ENCODE data around the gene ABCC6. TPM values are rescaled to one million over a fixed set of nuclear protein-coding genes. Genes with fewer than 3 reads are reported as not detected.

ABCC6 gene
- total and polyA plus RNA-seq, 2 donors from 2014 or later, result 7.5 to 54.5 TPM

DNA sequence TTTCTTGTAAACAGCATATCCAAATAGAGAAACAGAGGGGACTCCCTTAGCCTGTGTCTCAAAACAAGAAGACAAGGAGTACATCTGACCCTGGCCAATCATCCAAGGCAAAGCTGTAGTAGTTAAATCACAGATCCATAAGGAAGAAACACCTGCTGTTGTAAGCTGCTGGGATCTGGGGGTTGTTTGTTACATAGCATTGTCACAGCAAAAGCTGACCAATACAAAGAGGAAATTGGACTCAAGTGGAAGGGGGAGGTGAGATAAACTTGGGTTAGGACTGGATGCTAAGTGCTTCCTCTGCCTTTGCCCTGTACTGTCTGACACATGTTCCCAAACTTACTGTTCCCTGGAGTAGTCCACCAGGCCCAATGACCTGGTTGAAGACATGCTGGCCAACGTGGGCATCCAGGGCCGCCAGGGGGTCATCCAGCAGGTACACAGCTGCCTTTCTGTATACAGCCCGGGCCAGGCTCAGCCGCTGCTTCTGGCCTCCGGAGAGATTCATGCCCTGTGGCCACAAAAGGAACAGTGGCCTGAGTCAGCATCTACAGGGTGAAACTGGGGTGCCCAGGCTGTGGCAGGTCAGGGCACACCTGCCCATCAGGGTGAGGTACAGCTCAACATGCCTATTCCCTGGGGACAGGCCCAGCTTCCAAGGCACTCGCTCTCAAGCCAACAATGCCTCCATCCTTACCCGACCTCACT, 44.7 kb downstream of the ABCC6 start:
- H3K27ac ChIP-seq (ENCODE audit: low read depth in 2 of 2, low read length in 2 of 2), result no peak overlapping the region
- intact Hi-C loops (cut with DNase I), result no loop called here
- no peak overlapping the region for H3K9ac ChIP-seq (ENCODE audit: low read length in 3 of 3)
- H3K4me3 ChIP-seq (ENCODE audit: low read length in 3 of 3), result no peak overlapping the region
- no peaks in the 10 kb centered on the region for H3K9me3 ChIP-seq (ENCODE audit: control insufficient read depth in 2 of 3, insufficient read depth in 1 of 3, low read length in 3 of 3)
- H3K4me1 ChIP-seq (ENCODE audit: control insufficient read depth in 2 of 3, insufficient read depth in 2 of 3, low read depth in 1 of 3, low read length in 3 of 3), result no peaks in the 10 kb centered on the region
- peaks cover 0 to 47% (median 22%) of the 10 kb centered on the region in 3 donors for H3K36me3 ChIP-seq (ENCODE audit: control insufficient read depth in 2 of 3, insufficient read depth in 3 of 3, low read length in 3 of 3)
- TF ChIP-seq, protein P1, sequence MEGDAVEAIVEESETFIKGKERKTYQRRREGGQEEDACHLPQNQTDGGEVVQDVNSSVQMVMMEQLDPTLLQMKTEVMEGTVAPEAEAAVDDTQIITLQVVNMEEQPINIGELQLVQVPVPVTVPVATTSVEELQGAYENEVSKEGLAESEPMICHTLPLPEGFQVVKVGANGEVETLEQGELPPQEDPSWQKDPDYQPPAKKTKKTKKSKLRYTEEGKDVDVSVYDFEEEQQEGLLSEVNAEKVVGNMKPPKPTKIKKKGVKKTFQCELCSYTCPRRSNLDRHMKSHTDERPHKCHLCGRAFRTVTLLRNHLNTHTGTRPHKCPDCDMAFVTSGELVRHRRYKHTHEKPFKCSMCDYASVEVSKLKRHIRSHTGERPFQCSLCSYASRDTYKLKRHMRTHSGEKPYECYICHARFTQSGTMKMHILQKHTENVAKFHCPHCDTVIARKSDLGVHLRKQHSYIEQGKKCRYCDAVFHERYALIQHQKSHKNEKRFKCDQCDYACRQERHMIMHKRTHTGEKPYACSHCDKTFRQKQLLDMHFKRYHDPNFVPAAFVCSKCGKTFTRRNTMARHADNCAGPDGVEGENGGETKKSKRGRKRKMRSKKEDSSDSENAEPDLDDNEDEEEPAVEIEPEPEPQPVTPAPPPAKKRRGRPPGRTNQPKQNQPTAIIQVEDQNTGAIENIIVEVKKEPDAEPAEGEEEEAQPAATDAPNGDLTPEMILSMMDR (IDR thresholded peaks at IDR 0.05; ENCODE audit: borderline replicate concordance, extremely low read depth, insufficient read depth), result no peak
- no peaks in the 10 kb centered on the region for H3K27me3 ChIP-seq (ENCODE audit: control insufficient read depth, insufficient read depth, low read length)
- DNase-seq, result no peak
- no peak for FAIRE-seq

DNA sequence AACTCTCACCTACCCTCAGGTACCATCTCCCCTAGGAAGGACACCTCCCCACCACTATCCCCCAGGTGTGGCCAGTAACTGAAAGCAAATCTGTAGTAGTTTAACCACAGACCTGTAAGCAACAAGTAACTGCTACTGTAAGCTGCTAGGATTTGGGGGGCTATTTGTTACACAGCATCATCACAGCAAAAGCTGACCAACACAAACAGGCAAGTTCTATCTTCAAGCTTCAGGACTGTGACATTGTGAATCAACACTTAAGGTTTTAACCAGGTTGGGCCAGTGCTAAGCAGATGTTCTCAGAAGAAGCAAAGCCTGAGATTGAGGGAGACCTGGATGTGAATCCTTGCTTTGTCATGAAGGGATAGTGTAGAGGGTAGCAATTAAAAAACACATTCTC, 47.0 kb downstream of the ABCC6 start:
- Histone ChIP-seq H3K4me3 (ENCODE audit: low read length in 3 of 3) (no peak overlapping the region), H3K27ac (ENCODE audit: low read depth in 2 of 2, low read length in 2 of 2) (no peak overlapping the region), H3K27me3 (ENCODE audit: control insufficient read depth, insufficient read depth, low read length) (no peaks in the 10 kb centered on the region), H3K4me1 (ENCODE audit: control insufficient read depth in 2 of 3, insufficient read depth in 2 of 3, low read depth in 1 of 3, low read length in 3 of 3) (no peaks in the 10 kb centered on the region), H3K36me3 (ENCODE audit: control insufficient read depth in 2 of 3, insufficient read depth in 3 of 3, low read length in 3 of 3) (peaks cover 0 to 47% (median 24%) of the 10 kb centered on the region in 3 donors), H3K9me3 (ENCODE audit: control insufficient read depth in 2 of 3, insufficient read depth in 1 of 3, low read length in 3 of 3) (no peaks in the 10 kb centered on the region), H3K9ac (ENCODE audit: low read length in 3 of 3) (no peak overlapping the region)
- FAIRE-seq (no peak), DNase-seq (no peak)
- intact Hi-C loops (cut with DNase I), result no loop called here
- TF ChIP-seq, protein P1 (IDR thresholded peaks at IDR 0.05; ENCODE audit: borderline replicate concordance, extremely low read depth, insufficient read depth), result no peak

GRCh38 chr16:16175296-16175695, 48.0 kb downstream of the ABCC6 start:
- Histone ChIP-seq H3K27me3 (ENCODE audit: control insufficient read depth, insufficient read depth, low read length) (no peaks in the 10 kb centered on the region), H3K4me3 (ENCODE audit: low read length in 3 of 3) (no peak overlapping the region), H3K36me3 (ENCODE audit: control insufficient read depth in 2 of 3, insufficient read depth in 3 of 3, low read length in 3 of 3) (peaks cover 0 to 51% (median 27%) of the 10 kb centered on the region in 3 donors), H3K4me1 (ENCODE audit: control insufficient read depth in 2 of 3, insufficient read depth in 2 of 3, low read depth in 1 of 3, low read length in 3 of 3) (no peaks in the 10 kb centered on the region), H3K27ac (ENCODE audit: low read depth in 2 of 2, low read length in 2 of 2) (no peak overlapping the region), H3K9me3 (ENCODE audit: control insufficient read depth in 2 of 3, insufficient read depth in 1 of 3, low read length in 3 of 3) (no peaks in the 10 kb centered on the region), H3K9ac (ENCODE audit: low read length in 3 of 3) (no peak overlapping the region)
- TF ChIP-seq, protein P1 (IDR thresholded peaks at IDR 0.05; ENCODE audit: borderline replicate concordance, extremely low read depth, insufficient read depth), result no peak
- intact Hi-C loops (cut with DNase I), result no loop called here
- DNase-seq (no peak), FAIRE-seq (no peak)

Measured in kidney (tissue), 14 donors.